Measurements from ENCODE around the gene MZF1. TPM values are rescaled to one million over a fixed set of nuclear protein-coding genes. Genes with fewer than 3 reads are reported as not detected.

MZF1 gene
- total and polyA plus RNA-seq, 2 donors (not counting 3 experiments of a cell fraction or from before 2014, with no cell fraction given) = 26.4 to 30.8 TPM

DNA sequence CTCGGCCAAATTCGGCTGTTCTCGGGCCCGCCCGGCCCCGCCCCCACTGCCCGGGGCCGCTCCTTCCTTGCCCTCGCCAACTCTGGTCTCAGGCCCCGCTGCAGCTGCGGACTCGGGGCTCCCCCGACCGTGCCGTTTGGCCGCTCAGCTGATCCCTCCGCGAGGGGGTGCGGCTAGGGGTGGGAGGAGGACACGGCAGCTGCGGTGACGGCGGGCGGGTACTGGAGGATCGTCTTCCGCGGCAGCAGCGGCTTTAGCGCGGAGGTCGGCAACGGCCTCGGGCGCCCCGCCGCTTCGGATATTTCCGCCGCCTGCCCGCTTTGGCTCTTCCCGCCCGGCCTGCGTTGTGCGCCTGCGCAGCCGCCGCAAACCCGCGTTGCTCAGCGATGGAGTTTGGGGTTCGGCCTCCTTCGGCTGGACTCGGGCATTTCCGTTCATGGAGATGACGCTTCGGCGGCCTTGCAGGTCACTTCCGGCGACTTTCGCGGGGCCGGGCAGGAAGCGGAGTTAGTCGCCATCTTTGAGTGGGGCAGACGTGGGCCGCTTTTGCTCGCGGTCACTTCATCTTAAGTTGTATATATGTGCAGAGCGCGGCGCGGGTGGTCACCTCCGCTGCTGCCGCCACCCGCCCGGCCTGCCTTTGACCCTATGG lies 14.4 kb downstream of the MZF1 start:
- FAIRE-seq (peak; percentile 100), DNase-seq (ENCODE audit: low read depth, low spot score) (peak; percentile 99)
- dilution Hi-C loops (cut with MboI; ENCODE audit: extremely low pct_ligation_motif_present, low sequenced_read_pairs) (no loop called here), intact Hi-C loops (cut with micrococcal nuclease) (loop anchor here (1.0 kb wide), 4 partner anchors 14 to 171 kb away; partner anchors contain the start of genes MZF1, RPS5, TRIM28 and ZBTB45)
- no peaks in the 10 kb centered on the region for H4K20me1 ChIP-seq (replicated peaks; ENCODE audit: control insufficient read depth, extremely low read depth, insufficient read depth, low read length)
- peak overlapping the region; percentile 83 for H3K27ac ChIP-seq (ENCODE audit: insufficient read depth, low read depth, low read length)
- peak overlapping the region; percentile 60 for H2AFZ ChIP-seq (ENCODE audit: low read depth, low read length)
- H3K9me1 ChIP-seq (replicated peaks; ENCODE audit: control insufficient read depth, extremely low read depth, insufficient read depth, low read length) = no peaks in the 10 kb centered on the region
- ChIA-PET POLR2A (interaction anchor here (1.4 kb wide), 1 partner anchor 16 kb away, joined by 3 read pairs; no protein-coding TSS in a partner anchor), CTCF (interaction anchor here (0.6 to 2.3 kb wide), 6 partner anchors 15 to 45 kb away, joined by 3 to 14 read pairs (median 4); partner anchors contain the start of genes TRIM28 and ZBTB45)
- H3K9ac ChIP-seq (replicated peaks; ENCODE audit: extremely low read depth, insufficient read depth, low read length) = peak overlapping the region; percentile 93
- peak overlapping the region; percentile 20 to 63 (median 57) for H3K4me3 ChIP-seq (replicated peaks in 1 of 3; ENCODE audit: insufficient read depth in 1 of 3, low read depth in 1 of 3, low read length in 3 of 3)
- peak overlapping the region; percentile 70 for H3K4me2 ChIP-seq (ENCODE audit: insufficient read depth, low read length)
- H3K36me3 ChIP-seq (ENCODE audit: control insufficient read depth in 2 of 2, extremely low read depth in 1 of 2, insufficient read depth in 2 of 2, low read length in 2 of 2) = peaks cover 5 to 10% of the 10 kb centered on the region in 2 experiments
- TF ChIP-seq POLR2AphosphoS5 (IDR thresholded peaks at IDR 0.05; ENCODE audit: insufficient read depth, low read depth, low read length) (peak; percentile 25), JUN (IDR thresholded peaks at IDR 0.05; ENCODE audit: borderline replicate concordance, insufficient read depth, insufficient read length, low read depth) (no peak)
- no peaks in the 10 kb centered on the region for H3K9me3 ChIP-seq (replicated peaks; ENCODE audit: control insufficient read depth, insufficient read depth, low read length)
- peaks cover 47% of the 10 kb centered on the region for H3K4me1 ChIP-seq (ENCODE audit: control insufficient read depth, extremely low read depth, insufficient read depth, low read length)
- no TSS peak for BruUV-seq (replicated peaks)
- H3K79me2 ChIP-seq (ENCODE audit: control insufficient read depth, insufficient read depth, low read length) = peaks cover 23% of the 10 kb centered on the region
- peaks cover 9 to 19% of the 10 kb centered on the region in 2 experiments for H3K27me3 ChIP-seq (ENCODE audit: control insufficient read depth in 2 of 2, insufficient read depth in 2 of 2, low read length in 2 of 2)

DNA sequence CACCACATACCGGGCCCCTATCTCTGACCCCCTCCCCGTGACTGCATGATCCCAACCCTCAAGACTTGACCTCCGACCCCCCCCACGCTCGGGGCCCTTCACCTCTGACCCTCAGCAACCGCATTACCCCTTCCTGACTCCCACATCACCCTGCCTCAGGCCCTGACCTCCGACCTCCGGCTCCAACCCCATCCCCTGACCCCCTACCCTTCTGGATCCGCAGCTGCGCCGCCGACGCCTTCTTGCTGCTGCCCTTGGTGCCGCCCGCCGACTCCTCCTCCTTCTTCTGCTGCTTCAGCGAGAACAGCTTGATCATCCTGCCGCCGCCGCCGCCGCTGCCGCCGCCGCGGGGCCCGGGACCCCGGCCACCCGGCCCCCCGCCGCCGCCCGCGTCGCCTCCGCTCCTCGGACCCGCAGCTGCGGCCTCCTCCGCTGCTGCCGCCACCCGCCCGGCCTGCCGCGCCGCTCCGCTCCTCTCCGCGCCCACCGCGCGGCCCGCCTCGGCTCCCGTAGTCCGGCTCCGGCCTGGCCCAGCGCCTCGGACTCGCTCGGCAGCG lies 15.0 kb downstream of the MZF1 start, which contains the start of gene UBE2M:
UBE2M (minus strand) TSS at position 546 of the 557 bp plus-strand sequence; CDS start at position 316, 230 bp downstream.
- TF ChIP-seq POLR2AphosphoS5 (IDR thresholded peaks at IDR 0.05; ENCODE audit: insufficient read depth, low read depth, low read length) (peak; percentile 56), MYC (IDR thresholded peaks at IDR 0.05; ENCODE audit: low read depth, low read length) (no peak)
- TF ChIP-seq, protein P1, sequence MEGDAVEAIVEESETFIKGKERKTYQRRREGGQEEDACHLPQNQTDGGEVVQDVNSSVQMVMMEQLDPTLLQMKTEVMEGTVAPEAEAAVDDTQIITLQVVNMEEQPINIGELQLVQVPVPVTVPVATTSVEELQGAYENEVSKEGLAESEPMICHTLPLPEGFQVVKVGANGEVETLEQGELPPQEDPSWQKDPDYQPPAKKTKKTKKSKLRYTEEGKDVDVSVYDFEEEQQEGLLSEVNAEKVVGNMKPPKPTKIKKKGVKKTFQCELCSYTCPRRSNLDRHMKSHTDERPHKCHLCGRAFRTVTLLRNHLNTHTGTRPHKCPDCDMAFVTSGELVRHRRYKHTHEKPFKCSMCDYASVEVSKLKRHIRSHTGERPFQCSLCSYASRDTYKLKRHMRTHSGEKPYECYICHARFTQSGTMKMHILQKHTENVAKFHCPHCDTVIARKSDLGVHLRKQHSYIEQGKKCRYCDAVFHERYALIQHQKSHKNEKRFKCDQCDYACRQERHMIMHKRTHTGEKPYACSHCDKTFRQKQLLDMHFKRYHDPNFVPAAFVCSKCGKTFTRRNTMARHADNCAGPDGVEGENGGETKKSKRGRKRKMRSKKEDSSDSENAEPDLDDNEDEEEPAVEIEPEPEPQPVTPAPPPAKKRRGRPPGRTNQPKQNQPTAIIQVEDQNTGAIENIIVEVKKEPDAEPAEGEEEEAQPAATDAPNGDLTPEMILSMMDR (IDR thresholded peaks at IDR 0.05; ENCODE audit: extremely low read depth in 1 of 2, insufficient read depth in 1 of 2, low read depth in 1 of 2, low read length in 2 of 2) = no peak
- peak within 1 kb of the TSS; percentile 93 for H3K9ac ChIP-seq (replicated peaks; ENCODE audit: extremely low read depth, insufficient read depth, low read length)
- H3K4me1 ChIP-seq (ENCODE audit: control insufficient read depth, extremely low read depth, insufficient read depth, low read length) = peaks cover 44% of the 10 kb centered on the region
- H3K79me2 ChIP-seq (ENCODE audit: control insufficient read depth, insufficient read depth, low read length) = peaks cover 23% of the 10 kb centered on the region
- no TSS peak for BruUV-seq (replicated peaks)
- FAIRE-seq (no peak), DNase-seq (ENCODE audit: low read depth, low spot score) (no peak)
- ChIA-PET CTCF (interaction anchor here (1.0 to 2.3 kb wide), 3 partner anchors 14 to 44 kb away, joined by 3 to 14 read pairs (median 5); partner anchors contain the start of genes TRIM28 and ZBTB45), POLR2A (no interaction called here)
- H3K27me3 ChIP-seq (ENCODE audit: control insufficient read depth in 2 of 2, insufficient read depth in 2 of 2, low read length in 2 of 2) = peaks cover 6 to 13% of the 10 kb centered on the region in 2 experiments
- H3K9me3 ChIP-seq (replicated peaks; ENCODE audit: control insufficient read depth, insufficient read depth, low read length) = no peaks in the 10 kb centered on the region
- peak within 1 kb of the TSS; percentile 57 to 88 (median 85) for H3K4me3 ChIP-seq (replicated peaks in 1 of 3; ENCODE audit: insufficient read depth in 1 of 3, low read depth in 1 of 3, low read length in 3 of 3)
- peak within 1 kb of the TSS; percentile 60 for H2AFZ ChIP-seq (ENCODE audit: low read depth, low read length)
- peak within 1 kb of the TSS; percentile 81 for H3K4me2 ChIP-seq (ENCODE audit: insufficient read depth, low read length)
- no peaks in the 10 kb centered on the region for H4K20me1 ChIP-seq (replicated peaks; ENCODE audit: control insufficient read depth, extremely low read depth, insufficient read depth, low read length)
- H3K9me1 ChIP-seq (replicated peaks; ENCODE audit: control insufficient read depth, extremely low read depth, insufficient read depth, low read length) = no peaks in the 10 kb centered on the region
- H3K36me3 ChIP-seq (ENCODE audit: control insufficient read depth in 2 of 2, extremely low read depth in 1 of 2, insufficient read depth in 2 of 2, low read length in 2 of 2) = peaks cover 5 to 10% of the 10 kb centered on the region in 2 experiments
- dilution Hi-C loops (cut with MboI; ENCODE audit: extremely low pct_ligation_motif_present, low sequenced_read_pairs) (no loop called here), intact Hi-C loops (cut with micrococcal nuclease) (no loop called here)
- peak within 1 kb of the TSS; percentile 83 for H3K27ac ChIP-seq (ENCODE audit: insufficient read depth, low read depth, low read length)
